Stimulated activated CD8-positive, alpha-beta memory T cell treated with anti-CD3 and anti-CD28 coated beads, Interleukin-4, amount 100 ng/mL, for 1 hour (primary cell): Measurements from ENCODE around the gene RAB3C.
"Not testable (repeated sequence)": the region's sequence is repeated elsewhere in the genome, so short reads cannot be mapped to it uniquely, and the experiment has no call there.

Experiments used
- DNase-seq, 2 donors: peaks; one replicate each; pipeline ENCODE4 v3.0.0-alpha.2; 2020; ENCODE audit warnings: low read depth in 2 of 2, low spot score in 1 of 2

RAB3C gene

GRCh38 chr5:58602889-58603288 is 20.0 kb downstream of the RAB3C start:
- DNase-seq: not testable (repeated sequence)

GRCh38 chr5:58606064-58606463 is 23.2 kb downstream of the RAB3C start:
- DNase-seq: no peak

GRCh38 chr5:58615972-58616371 is 33.1 kb downstream of the RAB3C start:
- no peak for DNase-seq

- no peak for DNase-seq
Observed at GRCh38 chr5:58617241-58617640, 34.4 kb downstream of the RAB3C start.

GRCh38 chr5:58620336-58620735 is 37.5 kb downstream of the RAB3C start:
- no peak for DNase-seq

- no peak for DNase-seq
Observed at GRCh38 chr5:58622936-58623871, 40.3 kb downstream of the RAB3C start.

GRCh38 chr5:58628626-58629025 is 45.8 kb downstream of the RAB3C start:
- no peak for DNase-seq

GRCh38 chr5:58629271-58630159 is 46.6 kb downstream of the RAB3C start:
- no peak for DNase-seq

- no peak for DNase-seq
Observed at GRCh38 chr5:58631895-58632294, 49.0 kb downstream of the RAB3C start.

GRCh38 chr5:58635416-58635815 is 52.5 kb downstream of the RAB3C start:
- no peak for DNase-seq

- DNase-seq: no peak
Observed at GRCh38 chr5:58640011-58640410, 57.1 kb downstream of the RAB3C start.

- DNase-seq: no peak
Observed at GRCh38 chr5:58641533-58641932, 58.7 kb downstream of the RAB3C start.

- DNase-seq: no peak
Observed at GRCh38 chr5:58648846-58649245, 66.0 kb downstream of the RAB3C start.

- DNase-seq: no peak
Observed at GRCh38 chr5:58649716-58650115, 66.8 kb downstream of the RAB3C start.

- DNase-seq: no peak
Observed at GRCh38 chr5:58653521-58653920, 70.6 kb downstream of the RAB3C start.

GRCh38 chr5:58666141-58666540 is 83.3 kb downstream of the RAB3C start:
- no peak for DNase-seq

GRCh38 chr5:58666598-58667581 is 84.0 kb downstream of the RAB3C start:
- no peak for DNase-seq

GRCh38 chr5:58670582-58670981 is 87.7 kb downstream of the RAB3C start:
- no peak for DNase-seq

GRCh38 chr5:58671155-58671554 is 88.3 kb downstream of the RAB3C start:
- no peak for DNase-seq

GRCh38 chr5:58672521-58672920 is 89.6 kb downstream of the RAB3C start:
- no peak for DNase-seq

- no peak for DNase-seq
Observed at GRCh38 chr5:58674070-58674469, 91.2 kb downstream of the RAB3C start.
